PC-9 (cell line): ENCODE data around the gene ASCC3. TPM values are rescaled to one million over a fixed set of nuclear protein-coding genes. Genes with fewer than 3 reads are reported as not detected.
A peak's percentile ranks its signal among the peaks of the same experiment; 100 is the strongest.

ENCODE experiments used
- BruUV-seq: library from RNA; stranded (reverse); fragments of 400-500 nt; replicated peaks from 2 replicates; lab custom pipeline; 2021; lab: Mats Ljungman, UMichigan
- CTCF ChIA-PET: fragments of 300-600 bp; sonication (Branson Sonifier 250); formaldehyde crosslinking; loops from one replicate; lab custom pipeline; 2022; ENCODE audit warnings: antibody characterized with exemption; lab: Charles Lee
- POLR2A ChIA-PET: fragments of 300-600 bp; sonication (Branson Sonifier 250); formaldehyde crosslinking; loops from one replicate; lab custom pipeline; 2022; ENCODE audit warnings: antibody characterized with exemption; ENCODE audit not compliant: unreplicated experiment; lab: Charles Lee
- DNase-seq, 2 experiments: peaks; one replicate each; pipeline versions ENCODE4 v3.0.0 to v3.0.0-alpha.2; 2015 to 2022; ENCODE audit warnings: mixed read lengths in 1 of 2
- H2AFZ ChIP-seq: fragments of 200-600 bp; sonication (generic); 2 replicates; pipeline ENCODE4 v1.8.1; 2017; ENCODE audit warnings: antibody characterized with exemption
- H3F3A ChIP-seq: fragments of 200-600 bp; sonication (generic); 2 replicates; pipeline ENCODE4 v1.8.1; 2017; ENCODE audit warnings: antibody characterized with exemption, mild to moderate bottlenecking, low read depth; ENCODE audit not compliant: insufficient read depth
- H3K27ac ChIP-seq: fragments of 200-600 bp; sonication (generic); 2 replicates; pipeline ENCODE4 v1.6.1; 2016; ENCODE audit warnings: mixed run types
- H3K27me3 ChIP-seq: fragments of 200-600 bp; sonication (generic); 2 replicates; pipeline ENCODE4 v1.6.1; 2016; ENCODE audit warnings: low read depth, mixed run types; ENCODE audit not compliant: insufficient read depth
- H3K36me3 ChIP-seq: fragments of 200-600 bp; sonication (generic); 2 replicates; pipeline ENCODE4 v1.6.1; 2016; ENCODE audit warnings: low read depth, mixed run types
- H3K4me1 ChIP-seq: fragments of 200-600 bp; sonication (generic); replicated peaks from 2 replicates; pipeline ENCODE4 v1.6.1; 2016; ENCODE audit warnings: mixed run types; ENCODE audit not compliant: insufficient read depth
- H3K4me2 ChIP-seq: fragments of 200-600 bp; sonication (generic); 2 replicates; pipeline ENCODE4 v1.6.1; 2017; ENCODE audit warnings: mixed run types
- H3K4me3 ChIP-seq: fragments of 200-600 bp; sonication (generic); 2 replicates; pipeline ENCODE4 v1.6.1; 2016; ENCODE audit warnings: mixed run types
- H3K79me2 ChIP-seq: fragments of 200-600 bp; sonication (generic); 2 replicates; pipeline ENCODE4 v1.6.1; 2017; ENCODE audit warnings: low read depth, mixed run types
- H3K9me2 ChIP-seq: fragments of 200-600 bp; sonication (generic); 2 replicates; pipeline ENCODE4 v1.8.1; 2017; ENCODE audit warnings: mild to moderate bottlenecking; ENCODE audit not compliant: insufficient read depth
- H3K9me3 ChIP-seq: fragments of 200-600 bp; sonication (generic); 2 replicates; pipeline ENCODE4 v1.8.1; 2016; ENCODE audit warnings: low read depth; ENCODE audit not compliant: insufficient read depth
- H4K20me1 ChIP-seq: fragments of 200-600 bp; sonication (generic); 2 replicates; pipeline ENCODE4 v1.8.1; 2017; ENCODE audit not compliant: insufficient read depth
- CTCF ChIP-seq: fragments of 200-600 bp; sonication (generic); conservative IDR thresholded peaks from 2 replicates; pipeline ENCODE4 v1.6.1; 2017; ENCODE audit warnings: mixed run types, antibody characterized with exemption, mild to moderate bottlenecking, moderate library complexity
- EZH2 ChIP-seq: fragments of 200-600 bp; sonication (generic); IDR thresholded peaks from 2 replicates; pipeline ENCODE4 v1.8.0; 2017; ENCODE audit warnings: antibody characterized with exemption, low read depth
- intact Hi-C: fragments of 100-400 bp; cut with micrococcal nuclease; formaldehyde crosslinking; loops from one replicate; pipeline ENCODE4 v1.10.0; 2022; ENCODE audit not compliant: unreplicated experiment
- total RNA-seq: library from RNA; stranded (reverse); gene quantifications from 2 replicates; pipeline ENCODE4 v1.2.3, GENCODE V29; 2021

ASCC3 gene
- total RNA-seq, 1 experiment from 2014 or later = 29.4 TPM

GRCh38 chr6:100617633-100618350 lies 263.3 kb downstream of the ASCC3 start:
- Histone ChIP-seq H3K79me2 (no peaks in the 10 kb centered on the region), H3K27ac (0 out of 2 replicates have a peak overlapping the region, but pooled peaks have one; percentile 4), H3K36me3 (peaks cover 3% of the 10 kb centered on the region; the same call in 1 of the 2 replicates), H2AFZ (no peak overlapping the region), H3K4me3 (no peak overlapping the region), H3F3A (no peaks in the 10 kb centered on the region), H3K4me1 (peaks cover 10% of the 10 kb centered on the region), H3K9me2 (no peaks in the 10 kb centered on the region), H3K9me3 (no peaks in the 10 kb centered on the region), H3K27me3 (no peaks in the 10 kb centered on the region), H4K20me1 (no peaks in the 10 kb centered on the region), H3K4me2 (0 out of 2 replicates have a peak overlapping the region, but pooled peaks have one; percentile 24)
- intact Hi-C loops = no loop called here
- CTCF ChIA-PET = no interaction called here
- peak in 1 of 2 experiments; percentile 49 for DNase-seq
- TF ChIP-seq CTCF (no peak), EZH2 (no peak)
- BruUV-seq = no TSS peak
- POLR2A ChIA-PET = no interaction called here

- ChIA-PET POLR2A (no interaction called here), CTCF (interaction anchor here (0.6 kb wide), 1 partner anchor 11 kb away, joined by 3 read pairs; no protein-coding TSS in a partner anchor)
- TF ChIP-seq CTCF (no peak), EZH2 (no peak)
- Histone ChIP-seq H2AFZ (no peak overlapping the region), H3K27ac (no peak overlapping the region), H3K9me3 (no peaks in the 10 kb centered on the region), H4K20me1 (no peaks in the 10 kb centered on the region), H3K27me3 (no peaks in the 10 kb centered on the region), H3K36me3 (peaks cover 3% of the 10 kb centered on the region; the same call in 1 of the 2 replicates), H3K4me3 (no peak overlapping the region), H3K4me1 (peaks cover 10% of the 10 kb centered on the region), H3K4me2 (no peak overlapping the region), H3K9me2 (no peaks in the 10 kb centered on the region), H3F3A (no peaks in the 10 kb centered on the region), H3K79me2 (no peaks in the 10 kb centered on the region)
- intact Hi-C loops = no loop called here
- BruUV-seq = no TSS peak
- no peak for DNase-seq
Measured at GRCh38 chr6:100614933-100615332, 266.2 kb downstream of the ASCC3 start.

GRCh38 chr6:100614386-100614785 lies 266.7 kb downstream of the ASCC3 start:
- DNase-seq = no peak
- BruUV-seq = no TSS peak
- intact Hi-C loops = no loop called here
- no peaks in the 10 kb centered on the region for H3K9me2 ChIP-seq
- ChIA-PET CTCF (interaction anchor here (0.6 kb wide), 1 partner anchor 11 kb away, joined by 3 read pairs; no protein-coding TSS in a partner anchor), POLR2A (no interaction called here)
- no peaks in the 10 kb centered on the region for H3K27me3 ChIP-seq
- H4K20me1 ChIP-seq = no peaks in the 10 kb centered on the region
- H3K79me2 ChIP-seq = no peaks in the 10 kb centered on the region
- H3K4me3 ChIP-seq = no peak overlapping the region
- no peak overlapping the region for H2AFZ ChIP-seq
- no peak for TF ChIP-seq EZH2
- no peak for TF ChIP-seq CTCF
- H3K36me3 ChIP-seq = peaks cover 3% of the 10 kb centered on the region; the same call in 1 of the 2 replicates
- no peaks in the 10 kb centered on the region for H3F3A ChIP-seq
- H3K4me1 ChIP-seq = peaks cover 10% of the 10 kb centered on the region
- no peak overlapping the region for H3K4me2 ChIP-seq
- no peak overlapping the region for H3K27ac ChIP-seq
- no peaks in the 10 kb centered on the region for H3K9me3 ChIP-seq
